HG03045 (cell line): ENCODE data around the gene FBXO5.
"Not testable (repeated sequence)": the region's sequence is repeated elsewhere in the genome, so short reads cannot be mapped to it uniquely, and the experiment has no call there.

Experiments
- ATAC-seq: cut with Tn5 transposase; IDR thresholded peaks from one replicate; pipeline ENCODE4 v1.9.1; 2021; ENCODE audit warnings: mild to moderate bottlenecking, moderate library complexity; ENCODE audit not compliant: unreplicated experiment

Gene FBXO5

DNA sequence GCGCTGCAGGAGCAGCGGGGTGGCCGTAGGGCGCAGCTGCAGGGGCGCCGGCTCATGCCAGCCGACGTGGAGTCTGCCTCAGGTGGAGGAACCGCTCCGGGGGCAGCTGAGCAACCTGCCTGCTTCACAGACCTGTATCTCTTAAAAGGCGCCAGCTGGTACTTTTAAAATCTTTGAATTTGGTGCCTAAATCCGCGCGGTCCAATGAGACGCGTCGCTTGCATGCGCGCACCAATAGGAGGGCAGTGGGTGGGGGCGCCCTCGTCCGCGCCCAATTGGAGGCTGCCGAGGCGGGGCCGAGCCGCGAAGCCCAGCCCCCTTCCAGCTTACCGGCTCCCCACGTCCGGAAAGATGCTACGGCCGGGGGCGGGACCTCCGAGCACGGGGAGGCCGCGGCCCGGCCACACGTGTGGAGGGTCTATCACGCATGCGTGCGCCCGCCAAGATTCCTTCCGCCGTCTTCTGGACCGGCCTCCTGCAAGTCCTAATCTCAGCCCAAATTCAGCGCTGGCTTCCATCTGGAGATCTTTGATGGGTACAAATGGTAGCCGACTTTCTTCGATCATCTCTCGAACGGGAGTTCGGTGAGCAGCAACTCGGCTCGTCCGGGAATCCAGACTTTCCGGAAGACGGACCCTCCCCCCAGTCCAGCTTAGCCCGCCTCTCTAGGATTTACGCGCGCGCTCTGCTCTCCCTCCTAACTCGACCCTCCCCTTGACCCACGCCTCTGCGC is at the start of gene FBXO5:
Gene FBXO5, minus strand, starts transcription at position 138 of the 733 bp plus-strand sequence. Its CDS starts 82 bp downstream, at position 56.
- ATAC-seq = peak; percentile 87

GRCh38 chr6:153032255-153032882 is 49.5 kb upstream of the FBXO5 start:
- ATAC-seq = no peak

- no peak for ATAC-seq
Measured at GRCh38 chr6:153031335-153031955, 48.6 kb upstream of the FBXO5 start.

DNA sequence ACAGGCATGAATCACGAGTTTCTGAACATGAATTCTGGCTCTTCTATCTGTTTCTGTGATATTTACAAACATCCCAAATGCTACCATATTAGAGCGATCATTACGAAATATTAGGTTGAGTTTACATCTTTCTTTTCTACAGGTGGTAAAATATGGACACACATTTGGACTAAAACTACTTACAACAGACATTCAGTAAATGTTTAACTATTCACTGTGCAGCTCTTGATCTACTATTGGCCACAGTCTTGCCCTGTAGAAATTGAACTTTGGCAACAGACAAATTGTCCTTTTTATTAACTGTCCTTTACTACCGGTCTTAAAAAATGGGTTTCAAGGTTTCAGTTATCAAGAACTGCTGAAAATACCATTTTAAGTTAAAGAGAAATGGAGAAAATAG is 46.1 kb upstream of the FBXO5 start:
- no peak for ATAC-seq

DNA sequence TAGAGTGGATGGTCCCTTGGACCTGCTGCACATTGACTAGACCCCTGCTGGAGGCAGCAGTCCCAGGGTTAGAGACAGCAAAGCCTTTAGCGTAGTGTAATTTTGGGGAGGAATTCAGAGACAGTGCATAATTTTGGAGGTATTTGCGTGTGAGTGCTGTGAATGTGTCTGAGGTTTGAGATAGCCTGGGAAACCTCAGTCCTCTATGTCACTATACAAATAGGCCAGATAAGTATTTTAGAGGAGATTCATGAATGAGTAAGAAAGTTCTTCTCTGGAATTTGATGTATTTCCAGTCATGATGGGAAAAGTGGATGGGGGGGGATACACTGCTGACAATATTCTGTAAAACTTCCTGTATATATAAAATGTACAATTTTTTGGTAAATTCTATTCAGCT is 45.4 kb upstream of the FBXO5 start:
- ATAC-seq = no peak

GRCh38 chr6:153027480-153027879 is 44.6 kb upstream of the FBXO5 start:
- ATAC-seq = no peak

DNA sequence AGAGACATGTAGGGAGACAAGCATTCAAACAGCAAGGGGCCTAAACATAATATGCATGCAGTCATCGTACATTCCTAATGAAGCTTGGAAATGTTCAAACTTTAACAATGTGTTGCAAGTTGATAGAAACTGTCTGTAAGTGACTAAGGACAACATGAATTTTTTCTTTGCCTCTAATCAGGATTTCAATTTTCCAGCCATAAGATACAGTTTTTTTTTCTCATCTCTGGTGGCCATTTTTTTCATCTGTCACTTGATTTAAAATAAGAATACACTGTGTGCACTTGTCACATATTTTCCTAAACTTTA is 41.8 kb upstream of the FBXO5 start:
- no peak for ATAC-seq

GRCh38 chr6:153023977-153024708 is 41.3 kb upstream of the FBXO5 start:
- peak; percentile 99 for ATAC-seq

GRCh38 chr6:153018355-153018754 is 35.5 kb upstream of the FBXO5 start:
- ATAC-seq = no peak

DNA sequence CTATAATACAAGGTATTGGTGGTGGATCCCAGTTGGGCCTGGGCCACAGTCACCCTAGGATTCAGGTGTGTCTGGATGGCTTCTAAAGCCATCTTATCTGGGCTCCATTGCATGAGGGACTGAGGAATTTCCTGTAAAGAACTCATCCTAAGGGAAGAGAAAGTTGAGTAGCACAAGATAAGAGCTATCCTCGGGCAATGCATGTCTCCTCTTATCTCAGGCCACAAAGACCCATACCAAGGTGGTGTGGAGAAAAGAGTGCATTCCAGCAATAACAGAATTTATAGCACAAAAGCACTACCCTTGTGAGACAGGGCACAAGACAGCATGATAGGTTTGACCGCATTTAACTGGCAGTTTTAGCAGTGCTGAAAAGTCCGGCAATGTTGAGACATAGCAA is 34.0 kb upstream of the FBXO5 start:
- no peak for ATAC-seq

DNA sequence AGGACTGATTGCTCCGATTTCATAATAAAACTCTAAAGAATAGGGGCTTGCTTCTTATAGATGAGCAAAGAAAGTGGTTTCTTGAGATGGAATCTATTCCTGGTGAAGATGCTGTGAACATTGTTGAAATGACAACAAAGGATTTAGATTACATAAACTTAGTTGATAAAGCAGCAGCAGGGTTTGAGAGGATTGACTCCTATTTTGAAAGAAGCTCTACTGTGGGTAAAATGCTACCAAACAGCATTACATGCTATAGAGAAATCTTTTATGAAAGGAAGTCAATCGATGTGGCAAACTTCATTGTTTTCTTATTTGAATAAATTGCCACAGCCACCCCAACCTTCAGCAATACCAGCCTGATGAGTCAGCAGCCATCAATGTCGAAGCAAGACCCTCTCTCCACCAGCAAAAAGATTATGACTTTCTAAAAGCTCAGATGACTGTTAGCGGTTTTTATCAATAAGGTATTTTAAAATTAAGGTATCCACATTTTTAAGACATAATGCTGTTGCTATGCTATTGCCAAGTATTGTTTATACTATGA is 32.3 kb upstream of the FBXO5 start:
- no peak for ATAC-seq

DNA sequence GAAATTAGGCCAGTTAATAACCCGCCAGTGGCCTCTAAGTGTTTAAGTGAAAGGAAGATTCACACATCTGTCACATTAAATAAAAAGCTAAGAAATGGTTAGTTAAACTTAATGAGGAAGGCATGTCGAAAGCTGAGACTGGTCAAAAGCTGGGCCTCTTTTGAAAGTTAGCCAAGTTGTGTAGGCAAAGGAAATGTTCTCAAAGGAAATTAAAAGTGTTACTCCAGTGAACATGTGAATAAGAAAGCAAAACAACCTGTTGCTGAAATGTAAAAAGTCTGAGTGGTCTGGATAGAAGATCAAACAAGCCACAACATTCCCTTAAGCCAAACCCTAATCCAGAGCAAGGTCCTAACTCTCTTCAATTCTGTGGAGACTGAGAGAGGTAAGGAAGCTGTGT is 30.6 kb upstream of the FBXO5 start:
- no peak for ATAC-seq

DNA sequence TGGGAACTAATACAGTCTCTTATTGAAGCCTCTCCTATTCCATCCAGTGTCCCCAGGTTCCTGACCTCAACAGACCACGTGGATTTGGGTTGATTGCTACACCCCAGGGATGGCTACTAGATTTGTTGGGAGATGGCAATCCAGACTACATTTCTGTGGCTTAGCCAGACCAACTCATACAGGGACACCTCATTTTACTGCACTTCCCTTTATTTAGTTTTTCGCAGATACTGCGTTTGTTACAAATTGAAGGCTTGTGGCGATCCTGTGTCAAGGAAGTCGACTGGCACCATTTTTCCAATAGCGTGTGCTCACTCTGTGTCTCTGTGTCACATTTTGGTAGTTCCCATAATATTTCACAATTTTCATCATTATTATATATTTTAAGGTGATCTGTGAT is 30.0 kb upstream of the FBXO5 start:
- ATAC-seq = no peak

DNA sequence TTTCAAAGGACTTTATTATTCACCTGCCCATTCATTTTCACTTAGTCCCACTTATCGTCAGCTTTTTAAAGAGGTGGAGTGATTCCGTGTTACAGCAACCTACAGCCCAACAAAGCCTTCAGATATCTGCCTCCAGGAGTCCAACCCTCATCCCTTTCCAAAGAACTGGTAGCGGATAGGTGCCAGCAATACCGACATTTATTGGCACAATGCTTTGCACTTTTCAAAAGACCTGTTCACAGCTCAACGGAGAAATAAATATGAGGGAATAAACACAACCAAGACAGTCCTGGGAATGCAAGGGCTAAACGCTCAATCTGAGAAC is 20.5 kb upstream of the FBXO5 start:
- no peak for ATAC-seq

GRCh38 chr6:153002613-153003365 is 19.9 kb upstream of the FBXO5 start, which contains the start of gene MTRF1L:
MTRF1L (minus strand) TSS chr6:153002709; CDS start chr6:153002685, 24 bp downstream.
- ATAC-seq = peak; percentile 95

DNA sequence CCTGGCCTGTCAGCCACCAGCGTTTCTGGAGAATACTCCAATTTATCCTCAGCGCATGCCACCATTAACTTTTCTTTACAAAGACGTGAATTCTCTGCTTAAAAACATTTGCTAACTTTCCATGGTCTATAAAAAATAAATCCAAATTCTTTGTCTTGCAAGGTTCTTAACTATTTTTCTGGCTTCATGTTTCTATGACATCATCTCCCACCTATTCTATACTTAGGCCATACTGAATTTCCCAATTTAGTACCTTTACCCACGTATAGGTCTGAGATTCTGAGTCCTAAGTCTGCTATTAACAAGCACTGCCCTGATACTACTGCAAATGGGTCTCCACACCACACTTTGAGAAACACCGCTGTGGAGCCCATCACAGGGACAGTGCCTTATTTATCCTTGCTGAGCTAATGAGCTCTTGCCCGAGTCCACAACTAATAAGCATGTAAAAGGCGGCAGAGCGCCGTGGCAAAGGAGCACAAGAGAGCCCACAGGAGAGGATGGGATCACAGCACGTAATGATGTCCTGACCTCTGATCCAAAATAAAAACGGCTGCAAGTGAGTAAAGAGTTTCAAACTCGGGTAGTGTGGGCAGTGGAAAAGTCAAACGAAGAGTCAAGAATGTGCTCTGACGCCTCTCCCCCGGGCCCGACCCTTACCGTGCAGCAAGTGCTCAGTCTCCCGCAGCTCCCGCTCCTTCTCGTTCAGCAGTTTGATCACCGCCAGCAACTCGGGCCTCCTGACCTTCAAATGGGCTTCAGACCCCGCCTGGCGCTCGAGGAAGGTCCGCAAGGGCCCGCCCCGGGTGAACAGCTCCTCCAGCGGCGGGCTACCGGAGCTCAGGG is 19.1 kb upstream of the FBXO5 start:
- peak; percentile 25 for ATAC-seq

- ATAC-seq = not testable (repeated sequence)
Measured at GRCh38 chr6:153000790-153001189, 17.9 kb upstream of the FBXO5 start.

DNA sequence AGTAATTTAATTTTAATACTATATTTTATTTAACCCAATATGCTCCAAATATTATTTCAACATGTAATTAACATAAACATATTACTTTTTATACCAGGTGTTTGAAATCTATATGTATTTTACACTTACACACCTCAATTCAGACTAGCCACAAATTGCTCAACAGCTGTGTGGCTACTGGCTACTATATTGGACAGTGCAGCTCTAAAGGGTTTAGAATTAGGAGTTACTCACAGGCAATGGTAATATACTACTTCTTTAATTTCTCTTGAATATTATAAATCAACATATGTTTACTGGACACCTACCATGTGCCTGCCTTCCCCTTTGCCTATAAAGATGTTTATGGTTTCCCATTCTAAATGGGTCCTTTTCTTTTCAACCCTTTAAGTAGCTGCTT is 17.4 kb upstream of the FBXO5 start:
- ATAC-seq = no peak

GRCh38 chr6:152999538-152999937 is 16.7 kb upstream of the FBXO5 start:
- ATAC-seq = not testable (repeated sequence)

DNA sequence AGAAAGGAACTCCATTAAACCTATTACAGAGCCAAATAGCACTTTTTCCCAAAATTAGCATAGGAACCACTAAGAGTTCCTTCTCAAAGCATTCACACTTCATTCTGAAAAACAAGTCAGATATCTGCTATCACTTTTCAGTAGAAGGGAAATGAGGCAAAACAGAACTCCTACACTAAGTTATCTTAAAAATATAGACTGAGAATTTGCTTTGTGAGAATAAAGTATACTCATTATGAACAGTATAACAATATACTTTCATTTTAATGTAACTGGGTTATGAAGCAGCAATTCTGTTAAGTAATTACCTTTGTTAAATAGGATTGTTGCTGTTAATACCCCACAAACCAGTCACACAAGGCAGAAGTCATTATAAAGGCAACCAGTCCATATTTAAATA is 11.0 kb upstream of the FBXO5 start:
- no peak for ATAC-seq
